GM12878 (cell line): ENCODE measurements around the gene PCSK6. TPM values are rescaled to one million over a fixed set of nuclear protein-coding genes. Genes with fewer than 3 reads are reported as not detected.

ENCODE experiments used
- ATAC-seq: fragments of 200-7000 bp; cut with Tn5 transposase; 3 replicates; pipeline ENCODE4 v1.9.1; 2020; ENCODE audit warnings: mild to moderate bottlenecking, moderate library complexity
- BruUV-seq: library from RNA; stranded (reverse); fragments of 400-500 nt; replicated peaks from 2 replicates; lab custom pipeline; 2021; lab: Mats Ljungman, UMichigan
- CTCF ChIA-PET: fragments of 300-600 bp; sonication (Branson Sonifier 250); formaldehyde crosslinking; extraction: SDS; loops from one replicate; lab custom pipeline; 2021; ENCODE audit warnings: inconsistent platforms; lab: Yijun Ruan, JAX
- POLR2A ChIA-PET: fragments of 350-600 bp; formaldehyde crosslinking; extraction: SDS; loops from one replicate; lab custom pipeline; 2021; ENCODE audit warnings: inconsistent platforms; lab: Charles Lee
- RAD21 ChIA-PET: fragments of 300-600 bp; sonication (Branson Sonifier 250); formaldehyde crosslinking; loops from one replicate; lab custom pipeline; 2023; ENCODE audit warnings: antibody characterized with exemption; ENCODE audit not compliant: unreplicated experiment; lab: Charles Lee
- SMC1A ChIA-PET: fragments of 300-600 bp; sonication (Branson Sonifier 250); formaldehyde crosslinking; loops from one replicate; lab custom pipeline; 2023; ENCODE audit not compliant: unreplicated experiment, uncharacterized antibody; lab: Charles Lee
- DNase-seq: peaks from one replicate; pipeline ENCODE4 v3.0.0-alpha.2; 2011; ENCODE audit warnings: low read depth, low spot score
- FAIRE-seq: peaks from 3 replicates; lab custom pipeline; 2011; peaks lifted over from hg19 to GRCh38; lab: Jason Lieb, UNC
- H2AFZ ChIP-seq: 2 replicates; pipeline ENCODE4 v1.6.0; 2011; ENCODE audit warnings: low read depth, low read length, control low read depth; ENCODE audit not compliant: control insufficient read depth
- H3K27ac ChIP-seq: 2 replicates; pipeline ENCODE4 v1.5.1; 2011; ENCODE audit warnings: control low read depth; ENCODE audit not compliant: control insufficient read depth, insufficient read depth
- H3K27me3 ChIP-seq, 2 experiments: replicated peaks in 1 of 2; 2 replicates each; pipeline versions ENCODE4 v1.6.0 to v1.6.1; 2011; ENCODE audit warnings: low read length in 1 of 2; ENCODE audit not compliant: control insufficient read depth in 2 of 2, insufficient read depth in 2 of 2
- H3K36me3 ChIP-seq, 2 experiments: 2 replicates each; pipeline ENCODE4 v1.5.1; 2011; ENCODE audit warnings: low read length in 1 of 2; ENCODE audit not compliant: control insufficient read depth in 2 of 2, insufficient read depth in 2 of 2
- H3K4me1 ChIP-seq: 2 replicates; pipeline ENCODE4 v1.6.1; 2011; ENCODE audit warnings: mild to moderate bottlenecking, low read length, moderate library complexity, mixed read lengths; ENCODE audit not compliant: control insufficient read depth, insufficient read depth
- H3K4me2 ChIP-seq: 2 replicates; pipeline ENCODE4 v1.6.0; 2011; ENCODE audit warnings: control low read depth; ENCODE audit not compliant: control insufficient read depth, insufficient read depth
- H3K4me3 ChIP-seq: fragments of 200-600 bp; sonication (generic); 2 replicates; pipeline ENCODE4 v1.5.1; 2016
- H3K79me2 ChIP-seq: 2 replicates; pipeline ENCODE4 v1.6.0; 2011; ENCODE audit warnings: low read length; ENCODE audit not compliant: control insufficient read depth, insufficient read depth
- H3K9ac ChIP-seq: 2 replicates; pipeline ENCODE4 v1.8.0; 2011; ENCODE audit warnings: low read length, control low read depth, mixed read lengths; ENCODE audit not compliant: control insufficient read depth, insufficient read depth
- H3K9me3 ChIP-seq: replicated peaks from 3 replicates; pipeline ENCODE4 v1.5.1; 2011; ENCODE audit warnings: mild to moderate bottlenecking, low read length; ENCODE audit not compliant: control insufficient read depth, insufficient read depth
- H4K20me1 ChIP-seq: 2 replicates; pipeline ENCODE4 v1.6.0; 2011; ENCODE audit not compliant: control insufficient read depth, insufficient read depth
- BCL11A ChIP-seq: IDR thresholded peaks from 2 replicates; pipeline ENCODE4 v1.6.1; 2011; ENCODE audit warnings: low read depth, low read length
- CHD4 ChIP-seq: fragments of 200-600 bp; sonication (generic); IDR thresholded peaks from 2 replicates; pipeline ENCODE4 v1.6.1; 2016; ENCODE audit warnings: mild to moderate bottlenecking
- EED ChIP-seq: sonication (generic); IDR thresholded peaks from 2 replicates; pipeline ENCODE4 v1.6.1; 2016; ENCODE audit warnings: antibody characterized with exemption, low read depth
- EZH2 ChIP-seq: IDR thresholded peaks from 2 replicates; pipeline ENCODE4 v1.6.1; 2012; ENCODE audit warnings: low read depth, mild to moderate bottlenecking, control low read depth, inconsistent platforms, low read length, borderline replicate concordance; ENCODE audit not compliant: control insufficient read depth
- IRF5 ChIP-seq: fragments of 450-650 bp; IDR thresholded peaks from 2 replicates; pipeline ENCODE4 v1.6.1; 2017; ENCODE audit warnings: borderline replicate concordance
- KLF5 ChIP-seq: fragments of 450-650 bp; IDR thresholded peaks from 2 replicates; pipeline ENCODE4 v1.6.1; 2014; ENCODE audit warnings: mild to moderate bottlenecking; ENCODE audit not compliant: partially characterized antibody
- NRF1 ChIP-seq: conservative IDR thresholded peaks from 2 replicates; pipeline ENCODE4 v1.6.1; 2011; ENCODE audit warnings: mild to moderate bottlenecking, low read depth, low read length, improper control_type of control experiment
- PAX8 ChIP-seq: fragments of 450-650 bp; IDR thresholded peaks from 2 replicates; pipeline ENCODE4 v1.6.1; 2017; ENCODE audit warnings: mild to moderate bottlenecking, moderate library complexity
- PML ChIP-seq: IDR thresholded peaks from 2 replicates; pipeline ENCODE4 v1.6.1; 2012; ENCODE audit warnings: low read length, inconsistent platforms
- POLR2AphosphoS5 ChIP-seq: IDR thresholded peaks from 2 replicates; pipeline ENCODE4 v1.6.1; 2011; ENCODE audit warnings: mild to moderate bottlenecking, low read length, inconsistent platforms
- RCOR1 ChIP-seq: conservative IDR thresholded peaks from 2 replicates; pipeline ENCODE4 v1.6.1; 2012; ENCODE audit warnings: low read depth, low read length, improper control_type of control experiment
- SIX5 ChIP-seq: IDR thresholded peaks from 2 replicates; pipeline ENCODE4 v1.6.1; 2011; ENCODE audit warnings: mild to moderate bottlenecking, low read depth, low read length, moderate library complexity; ENCODE audit not compliant: severe bottlenecking
- SREBF1 ChIP-seq: IDR thresholded peaks from 2 replicates; pipeline ENCODE4 v1.6.1; 2012; ENCODE audit warnings: mild to moderate bottlenecking, low read length
- SRF ChIP-seq, 2 experiments: IDR thresholded peaks; 2 replicates each; pipeline ENCODE4 v1.6.1; 2011; ENCODE audit warnings: low read depth in 2 of 2, low read length in 2 of 2, mild to moderate bottlenecking in 1 of 2, moderate library complexity in 1 of 2
- SUPT20H ChIP-seq: IDR thresholded peaks from 2 replicates; pipeline ENCODE4 v1.6.1; 2011; ENCODE audit warnings: low read depth, mild to moderate bottlenecking, low read length, moderate library complexity, borderline replicate concordance; ENCODE audit not compliant: control insufficient read depth
- ZNF207 ChIP-seq: fragments of 450-650 bp; IDR thresholded peaks from 2 replicates; pipeline ENCODE4 v1.6.1; 2014; ENCODE audit warnings: antibody characterized with exemption, mild to moderate bottlenecking, borderline replicate concordance
- ZNF384 ChIP-seq: IDR thresholded peaks from 2 replicates; pipeline ENCODE4 v1.6.1; 2012; ENCODE audit warnings: low read depth, mild to moderate bottlenecking, low read length, improper control_type of control experiment, borderline replicate concordance
- WGBS: methylation state at CpG from one replicate; pipeline ENCODE4 v1.1.6; 2016; ENCODE audit warnings: low lambda C conversion rate; ENCODE audit not compliant: insufficient replicate concordance, insufficient coverage; ENCODE audit errors: missing lambda C conversion rate; 5-methylcytosine and 5-hydroxymethylcytosine counted together
- in situ Hi-C: fragments of 300-500 bp; cut with MboI; formaldehyde crosslinking; loops from 9 replicates; pipeline ENCODE4 v1.14.3; 2018; ENCODE audit warnings: mixed read lengths
- intact Hi-C: fragments of 100-400 bp; cut with micrococcal nuclease; formaldehyde crosslinking; loops from one replicate; pipeline ENCODE4 v1.14.2; 2022; ENCODE audit not compliant: unreplicated experiment
- polyA plus RNA-seq, 11 experiments: library from polyadenylated mRNA; depleted of rRNA in 4 of 11; unstranded in 6 of 11; stranded (reverse) in 5 of 11; fragments of >200 nt; fragmentation: Nextera tagmentation in 4 of 11; fragmentation: Illumina TruSeq in 1 of 11; extraction: Ambion mirVana in 4 of 11; extraction: Trizol in 1 of 11; gene quantifications; 1 replicate in 1 of 11; 2 replicates in 10 of 11; pipeline versions ENCODE4 v1.2.1 to v1.2.3, GENCODE V29; 2011 to 2016; ENCODE audit warnings: inconsistent platforms in 2 of 11, missing spikeins in 2 of 11, low read depth in 1 of 11
- total RNA-seq, 4 experiments: library from RNA; depleted of rRNA in 3 of 4; stranded (reverse); fragments of >200 nt in 3 of 4; fragmentation: Illumina TruSeq in 1 of 4; extraction: Trizol in 1 of 4; gene quantifications; 2 replicates each; pipeline versions ENCODE4 v1.2.1 to v1.2.3, GENCODE V29; 2013 to 2021

The PCSK6 gene
- total and polyA plus RNA-seq, 10 of the 15 experiments (the other 5 are each of a cell fraction or from before 2014, with no cell fraction given), result 0.19 to 0.67 (median 0.25) TPM; not detected in 4

DNA sequence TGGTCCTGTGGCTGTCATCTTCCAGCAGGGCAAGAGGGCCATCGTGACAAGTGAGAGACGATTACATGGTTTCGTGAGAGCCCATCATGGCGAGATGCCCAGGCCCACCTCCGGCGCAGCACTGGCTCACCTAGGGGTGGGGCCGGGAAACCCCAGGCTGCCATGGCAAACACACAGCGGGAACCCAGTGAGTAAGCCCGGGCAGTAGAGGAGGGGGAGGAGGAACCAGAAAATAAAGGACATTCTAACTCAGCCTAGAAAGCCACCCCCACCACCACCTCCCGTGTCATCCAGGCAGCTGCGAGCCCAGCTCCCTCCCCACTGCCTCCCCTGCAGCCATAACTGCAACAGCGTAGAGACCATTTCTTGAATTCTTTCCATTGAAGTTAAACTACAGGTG, 52.3 kb downstream of the PCSK6 start:
- SMC1A ChIA-PET, result no interaction called here
- no peak for FAIRE-seq
- no peaks in the 10 kb centered on the region for H3K79me2 ChIP-seq
- no peak for DNase-seq
- H4K20me1 ChIP-seq, result no peaks in the 10 kb centered on the region
- H3K27ac ChIP-seq, result no peak overlapping the region
- H3K36me3 ChIP-seq, result no peaks in the 10 kb centered on the region
- no peak overlapping the region for H3K4me3 ChIP-seq
- in situ Hi-C loops (no loop called here), intact Hi-C loops (no loop called here)
- no peak for ATAC-seq
- H3K9ac ChIP-seq, result no peak overlapping the region
- H3K27me3 ChIP-seq, result peaks cover 0 to 4% of the 10 kb centered on the region in 2 experiments; a peak in 3 of 4 replicates
- TF ChIP-seq EZH2, result no peak
- no peak for TF ChIP-seq SRF (IDR thresholded peaks at IDR 0.05; ENCODE audit: low read depth in 2 of 2, low read length in 2 of 2)
- TF ChIP-seq SIX5, result no peak
- no peak for TF ChIP-seq PML
- no peak for TF ChIP-seq EED
- no peak for TF ChIP-seq NRF1
- TF ChIP-seq ZNF384, result no peak
- no peak for TF ChIP-seq RCOR1
- no peak overlapping the region for H3K4me2 ChIP-seq
- H3K9me3 ChIP-seq, result no peaks in the 10 kb centered on the region
- POLR2A ChIA-PET, result no interaction called here
- no peaks in the 10 kb centered on the region for H3K4me1 ChIP-seq
- RAD21 ChIA-PET, result no interaction called here
- H2AFZ ChIP-seq, result no peak overlapping the region
- no TSS peak for BruUV-seq
- CTCF ChIA-PET, result no interaction called here
- WGBS, result 36% methylated on average over 12 of the region's 12 CpGs

DNA sequence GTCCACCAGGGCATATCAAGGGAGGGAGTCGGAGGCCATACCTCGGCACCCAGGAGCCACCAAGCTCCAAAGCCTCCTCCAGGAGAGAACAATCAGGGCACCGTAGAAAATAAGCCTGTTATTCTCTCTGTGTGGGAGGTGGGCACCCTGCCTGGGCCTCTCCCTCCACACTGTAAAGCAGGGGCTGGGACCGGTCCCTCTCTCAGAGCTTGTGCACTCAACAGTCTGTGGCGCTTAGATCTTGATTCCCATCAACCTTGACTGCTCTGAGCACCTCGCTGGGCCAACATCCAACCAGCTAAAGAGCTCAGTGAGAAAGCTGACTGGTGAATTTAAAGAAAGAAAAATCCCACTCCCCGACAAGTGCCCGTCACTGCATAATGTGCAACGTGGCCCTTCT, 53.0 kb downstream of the PCSK6 start:
- no peak for DNase-seq
- WGBS, result 31% methylated on average over 9 of the region's 9 CpGs
- H3K4me1 ChIP-seq, result no peaks in the 10 kb centered on the region
- no peak overlapping the region for H3K4me2 ChIP-seq
- BruUV-seq, result no TSS peak
- H3K4me3 ChIP-seq, result no peak overlapping the region
- no peaks in the 10 kb centered on the region for H3K36me3 ChIP-seq
- no peaks in the 10 kb centered on the region for H3K9me3 ChIP-seq
- FAIRE-seq, result no peak
- no peaks in the 10 kb centered on the region for H4K20me1 ChIP-seq
- H3K27me3 ChIP-seq, result peaks cover 0 to 4% of the 10 kb centered on the region in 2 experiments; a peak in 3 of 4 replicates
- intact Hi-C loops, result no loop called here
- ChIA-PET POLR2A (no interaction called here), SMC1A (no interaction called here), RAD21 (no interaction called here), CTCF (no interaction called here)
- H2AFZ ChIP-seq, result no peak overlapping the region
- no peaks in the 10 kb centered on the region for H3K79me2 ChIP-seq
- in situ Hi-C loops, result no loop called here
- no peak overlapping the region for H3K27ac ChIP-seq
- ATAC-seq, result no peak
- H3K9ac ChIP-seq, result no peak overlapping the region
- no peak for TF ChIP-seq PAX8
- no peak for TF ChIP-seq POLR2AphosphoS5
- TF ChIP-seq ZNF207, result no peak
- no peak for TF ChIP-seq CHD4
- TF ChIP-seq IRF5, result no peak
- TF ChIP-seq BCL11A, result no peak
- no peak for TF ChIP-seq SUPT20H
- no peak for TF ChIP-seq SREBF1
- no peak for TF ChIP-seq KLF5
